Stimulated activated CD8-positive, alpha-beta memory T cell treated with anti-CD3 and anti-CD28 coated beads, Interleukin-7, amount 100 ng/mL, for 48 hours (primary cell): ENCODE results near the gene TGFBRAP1.
"Not testable (repeated sequence)": the region's sequence is repeated elsewhere in the genome, so short reads cannot be mapped to it uniquely, and the experiment has no call there.

Source experiments
- DNase-seq, 2 donors: peaks; one replicate each; pipeline ENCODE4 v3.0.0-alpha.2; 2020; ENCODE audit warnings: low read depth in 1 of 2; ENCODE audit errors: extremely low read depth in 1 of 2

The TGFBRAP1 gene

DNA sequence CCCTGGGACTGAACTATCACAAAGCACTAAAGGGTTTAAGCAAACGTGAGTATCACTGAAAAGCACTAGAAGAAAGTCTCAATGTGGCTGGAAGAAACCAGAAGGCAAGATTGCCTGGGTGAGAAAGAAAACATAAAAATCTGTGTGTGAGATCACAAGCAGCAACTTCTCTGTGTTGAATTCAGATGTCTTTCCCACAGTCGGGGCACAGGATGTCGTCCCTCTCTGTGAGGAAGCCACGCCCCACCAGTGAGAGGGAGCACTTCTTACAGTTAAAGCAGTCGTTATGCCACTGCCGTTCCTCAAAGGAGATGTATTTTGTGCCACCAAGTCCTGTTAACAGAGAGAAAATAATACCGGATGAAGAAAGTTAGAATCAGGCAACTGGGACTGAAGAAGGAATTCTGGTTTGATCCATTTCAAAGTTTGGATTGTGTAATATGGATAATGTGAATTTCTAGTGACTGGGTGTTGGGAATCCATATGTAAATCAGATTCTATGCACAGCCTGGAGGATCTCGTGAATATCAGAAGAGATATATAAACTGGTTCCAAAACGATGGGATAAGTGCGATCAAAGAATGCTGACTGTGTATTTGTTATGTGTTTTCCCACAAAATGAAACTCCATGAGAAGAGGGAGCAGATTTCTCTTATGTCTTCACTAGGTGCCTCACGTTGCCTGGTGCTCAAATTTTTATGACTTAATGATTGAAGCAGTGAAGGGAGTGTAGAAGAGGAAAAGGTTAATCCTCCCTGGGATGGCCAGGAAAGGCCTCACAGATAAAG is 31.8 kb upstream of the TGFBRAP1 start:
- DNase-seq = no peak

GRCh38 chr2:105358593-105358992 is 29.1 kb upstream of the TGFBRAP1 start:
- no peak for DNase-seq

DNA sequence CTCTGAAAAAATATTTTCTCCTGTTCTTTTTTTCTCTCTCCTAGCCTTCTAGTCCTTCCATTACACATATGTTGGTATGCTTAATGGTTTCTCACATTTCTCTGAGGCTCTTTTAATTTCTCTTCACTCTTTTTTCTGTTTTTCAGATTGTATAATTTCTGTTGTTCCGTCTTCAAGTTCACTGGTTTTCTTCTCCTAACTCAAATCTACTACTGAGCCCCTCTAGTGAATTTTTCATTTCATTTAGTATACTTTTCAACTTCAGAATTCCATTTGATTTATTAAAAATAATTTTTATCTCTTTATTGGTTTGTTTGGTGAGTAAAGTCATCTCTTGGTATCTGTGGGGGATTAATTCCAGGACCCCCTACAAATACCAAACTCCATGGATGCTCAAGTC is 27.6 kb upstream of the TGFBRAP1 start:
- DNase-seq = no peak

GRCh38 chr2:105344704-105345345 is 15.3 kb upstream of the TGFBRAP1 start:
- DNase-seq = no peak

DNA sequence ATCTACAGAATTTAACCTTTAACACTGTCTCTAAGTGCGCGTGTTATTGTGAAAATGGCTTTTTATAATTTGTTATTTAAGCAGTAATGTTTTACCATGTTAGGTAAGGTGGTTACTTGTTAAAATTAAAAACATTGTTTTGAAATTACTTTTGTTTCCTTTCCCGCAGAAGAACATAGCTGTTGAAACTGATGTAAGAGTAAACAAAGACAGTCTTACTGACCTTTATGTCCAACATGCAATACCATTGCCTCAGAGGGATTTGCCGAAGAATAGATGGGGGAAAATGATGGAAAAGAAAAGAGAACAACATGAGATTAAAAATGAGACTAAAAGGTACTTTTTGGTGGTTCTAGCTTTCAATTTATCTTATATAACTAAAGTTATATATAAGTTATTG is 9.9 kb upstream of the TGFBRAP1 start:
- DNase-seq = no peak

DNA sequence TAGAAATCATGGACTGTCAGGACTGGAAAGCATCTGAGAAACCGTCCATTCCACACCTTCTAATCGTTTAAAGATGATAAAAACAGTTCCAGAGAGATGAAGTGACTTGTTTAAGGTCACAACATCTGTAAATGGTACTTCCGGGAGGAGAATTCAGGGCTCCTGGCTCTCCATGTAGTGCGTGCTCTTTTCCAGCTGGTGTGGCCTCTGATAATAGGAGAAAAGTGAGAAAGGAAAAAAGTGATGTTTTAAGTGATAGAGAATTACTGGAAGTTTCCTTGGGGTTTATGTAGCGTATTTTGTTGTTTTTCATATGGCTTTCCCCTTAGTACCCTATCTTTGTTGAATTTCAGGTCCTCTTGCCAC is 8.5 kb upstream of the TGFBRAP1 start:
- DNase-seq = no peak

- peak; percentile 72 to 87 for DNase-seq
Observed at GRCh38 chr2:105337122-105338019, 7.8 kb upstream of the TGFBRAP1 start, which contains the start of gene C2orf49. Gene C2orf49, plus strand, starts transcription at chr2:105337540. Its CDS starts 48 bp downstream, at chr2:105337588.

GRCh38 chr2:105336786-105337121 is 7.2 kb upstream of the TGFBRAP1 start:
- no peak for DNase-seq

GRCh38 chr2:105335469-105335868 is 5.9 kb upstream of the TGFBRAP1 start:
- DNase-seq = no peak

DNA sequence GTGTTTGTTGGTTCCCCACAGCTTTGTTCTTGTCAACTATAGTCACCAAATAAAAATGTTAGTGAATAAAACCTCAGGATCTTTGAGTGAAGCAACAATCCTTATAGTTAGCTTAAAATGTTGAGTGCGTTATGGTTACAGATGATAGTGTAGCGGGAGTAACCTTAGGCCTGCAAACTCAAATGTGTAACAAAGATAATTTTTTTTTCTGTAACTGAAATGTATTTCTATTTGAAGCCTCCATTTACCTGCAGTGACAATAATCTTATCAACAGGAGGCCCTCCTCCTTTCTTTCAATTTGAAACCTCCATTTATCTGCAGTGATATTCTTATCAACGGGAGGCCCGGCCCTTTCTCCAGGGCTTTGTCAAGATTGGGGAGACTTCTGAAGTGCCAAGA is 4.7 kb upstream of the TGFBRAP1 start:
- DNase-seq = no peak

DNA sequence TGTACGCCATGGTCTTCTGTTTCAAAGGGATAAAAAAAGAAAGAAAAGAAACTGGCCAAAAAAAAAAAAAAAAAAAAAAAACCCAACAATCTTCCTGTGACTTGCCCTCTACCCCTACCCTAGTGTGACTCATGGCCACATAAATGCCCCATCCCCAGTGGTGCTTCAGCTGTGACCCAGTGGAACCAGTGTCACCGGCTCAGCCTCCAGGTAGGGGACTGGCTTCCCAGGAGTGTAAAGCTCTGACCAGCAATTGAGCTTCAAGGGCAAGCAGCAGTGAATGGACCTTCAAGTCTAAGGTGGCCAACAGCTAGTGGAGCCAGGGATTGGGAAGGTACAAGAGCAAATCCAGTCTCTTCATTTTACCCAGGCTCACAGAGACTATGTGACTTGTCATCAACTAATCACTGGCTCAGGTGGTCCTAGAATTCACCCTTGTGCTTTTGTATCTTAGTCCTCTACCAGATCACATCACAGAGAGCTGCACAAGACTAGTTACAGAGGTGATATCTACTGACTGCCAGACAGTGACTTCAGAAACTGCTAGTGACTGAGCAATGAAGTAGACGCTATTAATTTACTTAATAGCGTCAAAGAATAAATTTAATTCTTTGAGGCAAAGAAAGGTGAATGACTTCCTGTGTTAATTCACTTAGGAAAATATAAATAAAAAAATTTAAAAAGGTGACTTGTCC is 1.3 kb upstream of the TGFBRAP1 start:
- DNase-seq = no peak

DNA sequence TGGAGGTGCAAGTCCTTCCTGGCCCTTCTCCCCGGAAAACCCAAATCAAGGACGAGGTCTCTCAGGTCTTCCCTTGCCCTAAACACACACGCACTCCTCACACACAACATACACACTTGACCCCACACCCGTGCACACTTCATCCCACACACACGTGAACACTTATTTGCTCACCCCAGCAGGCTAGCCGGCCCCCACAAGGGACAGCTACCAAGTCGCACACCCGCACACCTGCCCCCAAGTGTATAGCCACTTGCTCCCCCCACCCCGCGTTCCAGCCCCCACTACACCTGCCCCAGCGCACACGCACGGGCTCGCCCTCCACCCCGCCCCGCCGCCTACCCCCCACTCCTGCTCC is 359 bp downstream of the TGFBRAP1 start:
- no peak for DNase-seq

DNA sequence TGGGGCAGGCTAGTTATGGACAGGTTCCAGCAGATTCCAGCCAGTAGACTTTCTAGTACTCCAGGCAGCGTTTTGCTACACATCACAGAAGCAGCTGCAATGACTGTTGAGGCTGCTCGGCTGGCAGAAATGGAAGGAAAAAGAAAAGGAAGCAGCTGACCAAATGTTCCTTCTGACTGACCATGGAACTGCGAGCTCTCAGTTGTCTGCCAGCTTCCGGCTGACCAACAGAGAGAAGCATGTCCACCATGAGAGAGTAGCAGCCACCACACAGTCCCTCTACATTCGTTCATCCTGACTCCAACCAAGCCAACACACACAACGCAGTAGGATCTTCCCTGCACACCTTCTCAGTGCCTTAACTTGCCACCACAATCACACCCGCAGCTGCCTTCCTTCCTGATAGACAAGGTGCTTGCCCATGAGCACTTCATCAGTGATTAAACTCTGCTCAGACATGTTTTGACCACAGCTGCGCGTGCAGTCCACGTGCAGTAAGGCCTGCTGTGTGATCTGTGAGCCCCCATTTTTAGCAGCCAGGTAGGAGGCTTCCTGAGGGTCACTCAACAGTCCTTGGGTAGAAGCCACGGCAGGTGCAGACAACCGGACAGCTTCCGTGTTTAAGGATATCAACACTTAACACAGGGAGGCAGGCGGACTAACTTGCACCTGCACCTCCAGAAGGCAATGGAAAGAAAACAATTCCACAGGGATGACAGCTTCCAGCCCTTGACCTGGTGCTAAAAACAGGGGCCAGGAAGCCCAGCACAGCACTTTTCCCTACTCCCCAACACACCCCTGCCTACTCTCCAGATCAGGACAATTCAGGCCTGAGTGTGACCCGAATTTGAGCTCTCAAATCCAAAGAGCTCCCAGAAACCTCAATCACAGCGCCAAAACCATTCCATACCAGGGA is 996 bp downstream of the TGFBRAP1 start:
- DNase-seq = peak in 1 of 2 donors; percentile 17

DNA sequence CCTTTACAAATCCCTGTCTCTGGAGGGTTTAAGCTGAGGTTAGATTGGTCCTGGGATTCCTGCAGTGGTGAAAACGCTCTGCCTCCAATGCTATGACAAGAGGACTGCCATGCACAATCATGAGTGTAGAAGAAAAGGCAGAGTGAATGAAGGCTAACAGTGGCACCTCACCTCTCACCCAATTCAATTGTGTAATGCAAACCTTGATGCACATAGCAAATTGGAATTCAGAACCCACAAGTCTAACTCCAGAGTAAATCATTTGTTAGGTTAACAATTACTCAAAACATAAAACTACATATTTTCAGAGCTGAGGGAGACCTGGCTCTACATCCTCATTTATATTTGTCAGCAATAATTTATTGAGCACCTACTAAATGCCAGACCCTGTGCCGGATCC is 1.8 kb downstream of the TGFBRAP1 start:
- DNase-seq = no peak

- DNase-seq = not testable (repeated sequence)
Observed at GRCh38 chr2:105327271-105327670, 2.3 kb downstream of the TGFBRAP1 start.

DNA sequence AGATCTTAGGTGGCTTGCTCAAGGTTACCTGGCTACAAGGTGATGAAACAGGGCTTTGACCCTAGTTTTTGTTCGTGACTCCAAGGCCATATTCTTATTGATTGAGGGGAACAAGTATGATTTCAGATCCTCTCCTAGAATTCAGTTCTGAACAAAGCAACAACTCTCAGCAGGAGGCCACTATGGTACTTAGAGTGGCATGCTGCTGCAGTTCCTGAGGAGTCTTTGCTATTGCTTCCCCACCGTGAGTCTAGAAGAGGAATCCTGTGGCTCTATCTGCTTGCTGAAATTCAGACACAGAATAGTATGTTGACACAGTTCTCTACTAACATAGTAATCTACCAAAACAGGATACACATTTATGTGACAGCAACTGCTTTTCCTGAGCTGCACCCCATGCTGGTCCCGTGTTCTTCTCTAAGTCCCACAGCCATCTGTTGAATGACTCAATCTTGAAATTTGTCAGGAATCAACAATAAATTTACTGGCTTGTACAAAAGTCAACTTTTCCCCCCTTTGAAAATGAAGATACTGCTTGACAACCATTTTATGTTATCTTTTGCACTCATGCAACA is 4.1 kb downstream of the TGFBRAP1 start:
- DNase-seq = no peak

GRCh38 chr2:105324732-105325131 is 4.8 kb downstream of the TGFBRAP1 start:
- DNase-seq = no peak

- no peak for DNase-seq
Observed at GRCh38 chr2:105324101-105324500, 5.4 kb downstream of the TGFBRAP1 start.

DNA sequence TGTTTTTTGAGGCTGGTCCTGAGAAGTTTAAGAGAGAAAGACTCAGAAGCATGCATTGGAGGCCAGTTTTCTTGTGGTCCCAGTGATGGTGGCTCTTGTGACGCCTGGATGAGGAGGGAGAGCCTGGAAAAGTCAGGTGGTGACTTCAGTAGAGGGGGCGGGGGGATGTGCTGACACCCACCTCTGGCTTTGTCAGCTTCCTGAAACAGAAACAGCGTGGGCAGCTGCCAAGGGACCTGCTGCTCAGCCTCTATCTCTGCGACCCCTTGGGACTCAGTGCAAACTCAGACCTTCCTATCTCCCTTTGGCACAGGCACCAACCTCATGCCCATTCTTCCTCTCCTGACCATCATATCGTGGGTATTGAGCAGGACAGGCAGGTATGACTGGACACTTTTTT is 6.4 kb downstream of the TGFBRAP1 start:
- DNase-seq = no peak
